Stimulated activated CD8-positive, alpha-beta memory T cell treated with anti-CD3 and anti-CD28 coated beads, Interleukin-4, amount 100 ng/mL, for 1 hour (primary cell): ENCODE results near the gene TGIF2.
"Not testable (repeated sequence)": the region's sequence is repeated elsewhere in the genome, so short reads cannot be mapped to it uniquely, and the experiment has no call there.

Experiments used
- DNase-seq, 2 donors: peaks; one replicate each; pipeline ENCODE4 v3.0.0-alpha.2; 2020; ENCODE audit warnings: low read depth in 2 of 2, low spot score in 1 of 2

TGIF2 gene

DNA sequence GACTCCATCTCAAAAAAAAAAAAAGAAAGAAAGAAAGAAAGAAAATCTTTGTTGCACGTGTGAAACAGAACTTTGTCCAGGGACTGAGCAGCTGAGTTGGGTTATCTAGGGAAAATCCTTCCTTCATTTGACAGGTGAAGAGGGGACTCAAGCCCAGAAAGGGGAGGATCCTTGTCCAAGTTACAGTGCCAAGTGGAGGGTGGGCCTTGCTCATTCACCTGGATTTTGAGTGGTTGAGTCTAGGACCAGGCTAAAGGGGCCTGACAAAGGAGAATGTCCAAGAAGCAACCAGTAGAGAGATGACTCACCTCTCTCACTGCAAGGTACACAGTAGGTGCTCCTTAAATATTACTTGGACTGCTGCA lies 2.7 kb downstream of the TGIF2 start:
- no peak for DNase-seq

DNA sequence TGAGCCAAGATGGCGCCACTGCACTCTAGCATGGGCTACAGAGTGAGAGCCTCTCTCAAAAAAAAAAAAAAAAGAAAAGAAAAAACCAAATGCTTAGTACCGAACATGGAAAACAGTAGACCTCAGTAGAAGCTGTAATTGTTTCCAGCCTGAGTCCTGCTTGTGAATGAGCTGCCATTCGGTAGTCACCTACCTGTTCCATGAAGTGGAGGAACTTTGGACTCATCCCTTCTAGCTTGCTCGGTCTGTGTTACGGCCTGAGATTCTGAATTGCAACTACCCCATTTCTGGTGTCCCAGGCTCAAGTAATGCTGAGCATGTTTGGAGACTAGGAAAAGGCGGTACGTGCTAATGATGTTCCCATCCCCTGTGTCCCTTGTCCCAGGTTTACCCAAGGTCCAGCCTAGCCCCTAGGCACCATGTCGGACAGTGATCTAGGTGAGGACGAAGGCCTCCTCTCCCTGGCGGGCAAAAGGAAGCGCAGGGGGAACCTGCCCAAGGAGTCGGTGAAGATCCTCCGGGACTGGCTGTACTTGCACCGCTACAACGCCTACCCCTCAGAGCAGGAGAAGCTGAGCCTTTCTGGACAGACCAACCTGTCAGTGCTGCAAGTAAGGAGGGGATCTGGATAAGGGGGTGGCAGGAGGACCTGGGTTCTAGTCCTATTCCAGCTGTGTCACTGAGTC lies 5.1 kb downstream of the TGIF2 start:
- DNase-seq, result no peak

DNA sequence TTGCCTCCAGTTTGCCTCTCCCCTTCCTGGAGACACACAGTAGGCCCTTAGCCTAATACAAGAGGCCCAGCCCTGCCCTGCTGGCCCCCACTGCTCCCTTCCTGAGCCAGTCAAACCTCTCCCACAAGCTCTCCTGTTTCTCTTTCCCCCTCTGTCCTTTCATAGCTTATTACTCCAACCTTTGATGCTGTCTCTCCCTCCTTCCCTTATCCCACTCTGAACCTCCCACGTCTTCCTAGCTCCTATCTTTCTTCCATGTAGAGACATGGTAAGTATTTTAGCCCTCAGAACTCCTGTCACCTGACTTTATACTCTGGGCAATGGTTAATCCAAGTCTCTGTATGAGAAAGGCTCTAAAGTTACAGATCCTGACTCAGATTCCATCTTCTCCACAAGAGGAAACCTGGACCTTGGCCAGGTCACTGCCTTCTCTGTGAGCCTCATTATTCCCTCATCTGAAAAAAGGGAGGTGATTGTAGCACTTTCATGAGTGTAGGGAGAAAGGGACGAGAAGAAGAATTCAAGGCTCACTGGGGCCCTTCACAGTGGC lies 6.7 kb downstream of the TGIF2 start:
- DNase-seq, result no peak

DNA sequence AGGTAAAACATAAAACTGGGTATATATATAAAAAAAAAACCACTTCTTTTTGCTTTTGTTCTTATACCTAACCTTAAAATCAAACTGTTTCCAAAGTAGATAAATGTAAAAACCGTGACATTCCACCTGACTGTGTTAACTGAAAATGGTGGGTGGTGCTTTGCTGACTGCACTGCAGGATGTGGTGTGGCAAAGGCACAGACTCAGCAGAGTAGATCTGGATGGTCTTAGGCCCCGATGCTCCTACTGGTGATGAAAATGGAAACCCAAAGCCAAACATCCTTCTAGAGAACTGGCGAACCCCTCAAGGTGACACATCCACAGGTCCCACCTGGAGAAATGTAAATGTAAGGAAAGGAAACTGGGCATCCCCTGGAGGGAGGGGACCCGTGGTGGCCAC lies 8.9 kb downstream of the TGIF2 start:
- DNase-seq, result no peak

DNA sequence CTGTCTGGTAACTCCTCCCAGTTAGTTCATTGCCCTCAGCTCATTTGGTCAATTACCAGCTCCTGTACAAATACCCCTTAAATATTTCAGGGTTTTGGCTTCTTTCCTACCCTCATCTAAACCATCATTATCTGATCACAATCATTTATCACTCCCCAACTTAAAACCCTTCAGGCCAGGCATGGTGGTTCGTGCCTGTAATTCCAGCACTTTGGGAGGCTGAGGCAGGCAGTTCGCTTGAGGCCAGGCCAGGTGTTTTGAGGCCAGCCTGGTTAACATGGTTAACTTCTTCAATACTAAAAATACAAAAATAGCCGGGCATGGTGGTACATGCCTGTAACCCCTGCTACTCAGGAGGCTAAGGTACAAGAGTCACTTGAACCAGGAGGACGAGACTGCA lies 9.4 kb downstream of the TGIF2 start:
- no peak for DNase-seq

DNA sequence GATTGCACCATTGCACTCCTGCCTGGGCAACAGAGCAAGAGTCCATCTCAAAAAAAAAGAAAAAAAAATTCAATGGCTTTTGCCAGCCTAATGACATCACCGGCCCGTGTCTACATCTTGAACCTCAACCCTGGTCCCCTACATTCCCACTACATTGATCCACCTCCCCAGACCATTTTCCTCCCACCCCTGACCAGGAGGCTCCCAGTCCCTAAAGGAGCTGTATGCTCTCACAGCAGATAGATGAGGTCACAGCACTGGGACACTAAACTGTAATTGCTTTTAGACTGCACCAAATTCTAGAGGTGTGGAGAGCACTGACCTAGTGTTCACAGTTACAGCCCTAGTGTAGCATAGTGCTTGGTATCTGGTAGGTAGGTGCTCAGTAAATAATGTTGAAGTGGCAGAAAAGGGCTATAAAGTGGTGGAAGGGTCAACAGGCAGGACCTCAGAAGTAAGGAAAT lies 10.7 kb downstream of the TGIF2 start:
- DNase-seq, result no peak

DNA sequence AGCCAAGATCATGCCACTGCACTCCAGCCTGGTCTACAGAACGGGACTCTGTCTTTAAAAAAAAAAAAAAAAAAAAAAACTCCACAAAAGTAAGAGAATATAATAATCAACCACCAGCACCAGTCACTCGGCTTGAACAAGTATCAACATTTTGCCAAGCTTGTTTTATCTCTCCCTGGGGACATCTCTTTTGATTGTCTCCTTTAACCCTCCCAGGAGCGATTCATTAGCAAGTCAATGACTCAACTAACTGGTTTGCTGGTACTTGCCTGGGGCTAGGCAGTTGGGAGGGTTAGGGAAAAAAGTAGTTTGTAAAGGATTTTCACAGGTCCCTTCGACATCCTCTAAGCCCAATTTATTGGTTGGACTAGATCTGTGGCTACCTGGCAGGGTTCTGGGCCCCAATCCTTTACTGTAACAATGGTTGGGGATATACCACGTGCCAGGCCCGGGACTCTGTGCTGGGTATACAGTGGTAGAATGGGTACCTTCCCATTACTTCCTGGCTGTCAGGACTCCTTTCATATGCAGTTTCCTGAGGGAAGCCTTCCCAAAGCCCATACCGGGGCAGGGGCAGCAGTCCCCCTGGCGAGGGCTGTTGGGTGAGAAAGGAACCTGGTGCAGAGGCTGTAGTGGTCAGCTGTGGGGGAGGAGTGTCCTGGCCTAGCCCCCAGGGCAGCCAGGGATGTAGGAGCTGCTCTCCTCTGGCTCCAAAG lies 12.2 kb downstream of the TGIF2 start:
- no peak for DNase-seq

DNA sequence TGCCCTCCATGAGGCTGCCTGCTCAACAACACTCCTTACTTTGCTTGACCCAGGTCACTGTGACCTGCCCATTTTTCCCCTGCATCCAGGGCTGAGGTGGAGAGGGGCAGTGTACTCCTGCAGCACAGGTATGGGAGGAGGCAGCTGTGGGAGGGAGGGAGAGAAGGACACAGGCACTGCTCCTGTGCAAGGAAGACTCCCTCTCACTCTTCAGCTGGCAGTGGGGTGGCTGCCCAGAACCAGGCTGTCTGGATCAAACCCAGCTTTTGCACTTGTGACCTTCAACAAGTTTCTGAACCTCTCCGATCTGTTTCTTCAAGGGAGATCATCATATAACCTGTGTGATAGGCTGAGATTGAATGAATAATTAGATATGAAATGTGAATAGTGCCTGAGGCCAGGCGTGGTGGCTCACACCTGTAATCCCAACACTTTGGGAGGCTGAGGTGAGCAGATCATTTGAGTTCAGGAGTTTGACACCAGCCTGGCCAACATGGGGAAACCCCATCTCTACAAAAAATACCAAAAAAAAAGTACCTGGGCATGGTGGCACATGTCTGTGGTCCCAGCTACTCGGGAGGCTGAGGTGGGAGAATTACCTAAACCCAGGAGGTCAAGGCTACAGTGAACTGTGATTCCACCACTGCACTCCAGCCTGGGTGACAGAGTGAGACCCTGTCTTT lies 14.1 kb downstream of the TGIF2 start:
- DNase-seq, result no peak

DNA sequence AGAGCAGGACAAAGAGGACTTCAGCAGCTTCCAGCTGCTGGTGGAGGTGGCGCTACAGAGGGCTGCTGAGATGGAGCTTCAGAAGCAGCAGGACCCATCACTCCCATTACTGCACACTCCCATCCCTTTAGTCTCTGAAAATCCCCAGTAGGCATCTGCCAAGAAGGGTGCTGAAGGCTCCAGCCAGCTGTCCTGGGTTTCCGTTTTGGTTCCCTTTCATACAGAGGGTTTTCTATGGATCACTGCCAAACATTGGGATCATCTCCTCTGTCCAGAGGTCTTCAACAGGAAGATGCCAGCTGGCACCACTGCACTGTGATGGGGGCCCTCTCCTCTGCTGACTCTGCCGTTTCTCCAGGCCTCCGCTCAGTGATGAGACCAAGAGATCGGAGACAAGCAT lies 17.9 kb downstream of the TGIF2 start:
- no peak for DNase-seq

DNA sequence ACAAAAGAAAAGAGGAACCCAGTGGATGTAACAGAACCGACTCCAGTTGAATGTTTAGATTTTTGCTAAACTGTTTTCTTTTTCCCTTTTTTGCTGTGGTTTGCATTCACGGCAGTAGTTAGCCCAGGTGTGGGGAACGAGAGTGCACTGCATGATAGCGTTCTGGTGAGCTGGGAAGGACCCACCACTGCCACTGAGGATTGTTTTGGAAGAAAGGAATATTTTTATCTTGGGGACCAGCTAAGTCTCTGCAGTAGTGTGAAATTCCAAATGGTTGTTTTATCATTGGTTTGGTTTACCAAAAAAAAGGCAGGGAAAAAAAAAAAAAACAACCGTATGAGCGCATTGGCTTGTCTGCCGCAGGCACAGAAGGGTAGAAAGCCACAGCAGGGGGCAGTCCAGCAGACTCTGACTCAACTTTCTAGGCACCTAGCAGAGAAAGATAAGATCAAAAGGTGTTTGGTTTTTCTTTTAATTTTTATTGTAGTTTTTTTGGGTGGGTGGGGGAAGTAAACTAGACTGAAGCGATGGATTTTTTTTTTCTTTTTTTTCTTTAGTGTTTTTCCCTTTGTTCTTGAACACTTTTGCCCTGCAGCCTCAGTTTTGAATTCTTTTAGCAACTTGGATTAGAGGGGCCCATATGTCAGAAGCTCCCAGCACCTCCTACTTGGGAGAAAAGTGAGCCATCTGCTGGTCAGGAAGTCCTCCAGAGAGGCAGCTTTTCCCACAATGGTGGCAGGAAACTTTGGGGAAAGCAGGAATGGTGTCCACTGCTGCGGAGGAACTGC lies 18.7 kb downstream of the TGIF2 start:
- DNase-seq, result no peak

DNA sequence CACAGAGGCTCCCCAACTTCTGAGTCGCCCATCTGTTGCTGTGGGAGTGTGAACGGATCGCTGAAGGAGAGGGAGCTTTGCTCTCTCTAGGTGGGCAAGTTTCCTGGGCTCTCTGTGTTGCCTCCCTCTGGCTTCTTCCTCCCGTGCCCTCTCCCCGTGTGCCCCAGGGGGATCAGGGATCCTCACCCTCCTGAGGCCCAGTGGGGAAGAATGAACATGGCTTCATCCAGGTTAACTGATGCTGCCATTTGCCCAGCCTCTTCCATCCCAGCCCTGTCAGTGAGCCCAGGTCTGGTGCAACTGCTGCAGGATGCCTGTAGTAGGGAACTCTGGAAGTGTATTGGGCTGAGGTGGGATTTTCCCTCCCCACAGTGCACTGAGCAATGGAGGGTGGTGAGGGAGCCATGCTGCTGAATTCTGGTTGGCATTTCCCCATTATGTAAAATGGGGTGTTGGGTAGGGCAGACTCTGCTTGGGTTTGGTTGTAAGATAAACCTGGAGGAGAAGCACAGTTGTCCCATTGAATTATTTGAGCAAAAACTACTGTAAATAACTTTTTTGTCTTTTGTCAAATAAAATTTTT lies 20.0 kb downstream of the TGIF2 start:
- DNase-seq, result no peak

DNA sequence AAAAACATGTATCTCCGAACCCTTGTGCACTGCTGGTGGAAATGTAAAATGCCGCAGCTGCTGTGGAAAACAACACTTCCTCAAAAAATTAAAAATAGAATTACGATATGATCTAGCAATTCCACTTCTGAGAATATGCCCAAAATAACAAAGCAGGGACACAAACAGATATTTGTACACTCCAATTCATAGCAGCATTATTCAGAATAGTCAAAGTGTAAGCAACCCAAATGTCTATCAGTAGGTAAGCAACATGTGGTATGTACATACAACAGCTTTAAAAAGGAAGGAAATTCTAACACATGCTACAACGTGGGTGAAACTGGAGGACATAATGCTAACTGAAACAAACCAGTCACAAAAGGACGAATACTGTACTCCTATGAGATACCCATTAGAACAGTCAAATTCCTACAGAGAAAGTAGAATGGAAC lies 26.5 kb downstream of the TGIF2 start:
- no peak for DNase-seq

DNA sequence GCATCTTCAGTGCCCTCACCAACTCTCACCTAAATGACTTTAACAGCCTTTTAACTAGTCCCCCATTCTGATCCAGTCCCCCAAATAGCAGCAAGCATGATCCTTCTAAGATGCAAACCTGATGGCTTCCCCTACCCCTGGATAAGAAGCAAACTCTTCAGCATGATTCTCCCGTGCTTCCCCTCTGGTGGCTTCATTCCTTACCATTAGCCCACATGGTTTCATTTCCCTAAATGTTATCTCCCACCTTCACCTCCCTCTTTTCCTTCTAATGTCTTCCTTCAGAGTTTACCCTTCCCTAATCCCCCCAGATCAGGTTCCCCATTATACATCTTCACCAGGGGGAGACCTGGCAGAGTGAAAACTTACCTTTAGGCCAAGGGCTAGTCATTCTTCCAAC lies 28.1 kb downstream of the TGIF2 start:
- no peak for DNase-seq

DNA sequence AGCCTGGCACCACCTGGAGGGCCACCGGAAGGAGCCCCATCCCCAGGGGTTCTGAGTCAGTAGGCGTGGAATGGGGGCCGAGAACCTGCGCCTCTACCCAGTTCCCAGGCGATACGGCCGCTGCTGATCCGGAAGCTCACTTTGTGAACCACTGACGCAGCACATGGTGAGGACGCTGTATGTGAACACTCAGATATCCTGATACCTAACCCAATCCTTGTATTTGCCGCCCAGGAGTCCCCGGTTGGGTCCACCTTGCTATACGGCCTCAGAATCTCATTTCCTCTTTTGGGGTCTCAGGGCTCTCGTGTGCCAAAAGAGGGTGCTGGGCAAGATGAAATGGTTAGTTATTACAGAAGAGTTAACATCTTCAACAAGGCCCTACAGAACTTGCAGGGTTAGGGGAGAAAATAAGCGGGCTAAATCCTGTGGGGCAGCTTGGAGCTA lies 31.6 kb downstream of the TGIF2 start:
- no peak for DNase-seq

DNA sequence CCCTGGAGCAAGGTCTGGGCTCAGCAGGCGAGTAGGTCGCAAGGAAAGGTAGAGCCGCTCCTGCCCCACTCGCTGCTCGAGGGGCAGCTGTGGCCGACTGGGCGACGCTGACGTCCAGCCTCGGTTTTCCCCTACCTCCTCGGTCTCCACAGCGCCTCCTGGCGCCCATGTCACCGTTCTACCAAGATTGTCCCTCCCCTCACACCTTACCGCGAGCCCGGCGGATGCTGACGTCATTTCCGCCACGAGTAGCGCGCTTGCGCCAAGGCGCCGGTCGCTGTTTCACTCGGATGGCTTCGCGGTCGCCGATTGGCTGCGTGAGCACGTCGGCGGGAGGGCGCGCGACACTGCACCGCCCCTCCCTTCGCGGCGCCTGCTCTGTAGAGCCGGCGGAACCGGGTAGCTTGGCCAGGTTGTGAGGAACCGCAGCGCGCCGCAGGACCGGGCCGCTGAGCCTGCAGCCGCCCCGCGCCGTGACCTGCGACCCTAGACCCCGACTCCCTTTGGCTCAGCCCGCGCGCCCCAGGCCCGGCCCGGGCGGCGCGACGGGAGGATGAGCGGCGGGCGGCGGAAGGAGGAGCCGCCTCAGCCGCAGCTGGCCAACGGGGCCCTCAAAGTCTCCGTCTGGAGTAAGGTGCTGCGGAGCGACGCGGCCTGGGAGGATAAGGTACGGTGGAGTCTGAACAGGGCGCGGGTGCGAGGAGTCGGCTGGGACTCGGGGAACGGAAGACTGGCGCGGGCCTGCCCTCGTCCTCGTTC lies 32.2 kb downstream of the TGIF2 start, which contains the start of gene RAB5IF:
Gene RAB5IF, plus strand, starts transcription at position 381 of the 759 bp plus-strand sequence. Its CDS starts 173 bp downstream, at position 554.
- DNase-seq, result peak; percentile 97 to 99

DNA sequence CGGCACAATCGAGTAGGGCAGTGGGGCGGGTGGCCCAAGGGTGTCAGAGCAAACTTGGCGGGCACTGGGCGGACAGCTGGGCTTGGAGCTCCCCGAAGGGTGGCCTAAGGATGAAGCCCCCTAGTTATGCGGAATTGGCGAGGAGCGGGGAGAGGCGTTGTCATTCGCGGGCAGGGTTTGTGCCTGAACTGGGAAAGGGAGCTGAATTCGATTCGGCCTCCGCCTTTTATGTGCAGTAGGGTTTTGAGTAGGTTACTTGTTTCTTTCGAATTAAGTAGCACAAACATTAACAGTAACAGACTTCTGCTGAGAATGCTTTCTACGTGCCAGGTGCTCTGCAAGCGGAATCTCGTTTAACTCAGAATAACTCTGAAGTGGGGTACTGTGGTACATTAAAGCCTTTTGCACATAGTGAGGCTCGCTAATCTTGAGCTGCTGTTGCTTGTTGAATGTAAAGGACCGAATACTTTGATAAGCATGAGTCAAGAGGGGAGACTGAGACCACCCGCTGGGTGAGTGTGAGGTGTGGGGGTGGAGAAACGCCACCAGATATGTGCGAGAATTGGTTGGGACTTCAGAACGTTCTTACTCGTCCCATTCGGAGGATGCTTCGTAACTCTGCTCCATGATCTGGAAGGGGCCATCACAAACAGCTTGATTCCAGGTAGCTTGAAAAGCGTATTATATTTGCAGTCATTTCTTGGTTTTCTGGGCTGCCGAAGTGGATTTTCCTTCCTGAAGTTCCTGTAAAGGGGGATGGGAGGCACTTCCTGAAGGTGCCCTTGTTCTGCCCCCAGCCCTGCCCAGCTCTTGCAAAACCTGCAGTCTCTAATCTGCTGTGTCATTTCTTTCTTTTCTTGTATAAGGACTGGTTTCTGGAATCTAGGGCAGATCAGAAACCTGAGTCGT lies 33.0 kb downstream of the TGIF2 start:
- DNase-seq, result no peak

DNA sequence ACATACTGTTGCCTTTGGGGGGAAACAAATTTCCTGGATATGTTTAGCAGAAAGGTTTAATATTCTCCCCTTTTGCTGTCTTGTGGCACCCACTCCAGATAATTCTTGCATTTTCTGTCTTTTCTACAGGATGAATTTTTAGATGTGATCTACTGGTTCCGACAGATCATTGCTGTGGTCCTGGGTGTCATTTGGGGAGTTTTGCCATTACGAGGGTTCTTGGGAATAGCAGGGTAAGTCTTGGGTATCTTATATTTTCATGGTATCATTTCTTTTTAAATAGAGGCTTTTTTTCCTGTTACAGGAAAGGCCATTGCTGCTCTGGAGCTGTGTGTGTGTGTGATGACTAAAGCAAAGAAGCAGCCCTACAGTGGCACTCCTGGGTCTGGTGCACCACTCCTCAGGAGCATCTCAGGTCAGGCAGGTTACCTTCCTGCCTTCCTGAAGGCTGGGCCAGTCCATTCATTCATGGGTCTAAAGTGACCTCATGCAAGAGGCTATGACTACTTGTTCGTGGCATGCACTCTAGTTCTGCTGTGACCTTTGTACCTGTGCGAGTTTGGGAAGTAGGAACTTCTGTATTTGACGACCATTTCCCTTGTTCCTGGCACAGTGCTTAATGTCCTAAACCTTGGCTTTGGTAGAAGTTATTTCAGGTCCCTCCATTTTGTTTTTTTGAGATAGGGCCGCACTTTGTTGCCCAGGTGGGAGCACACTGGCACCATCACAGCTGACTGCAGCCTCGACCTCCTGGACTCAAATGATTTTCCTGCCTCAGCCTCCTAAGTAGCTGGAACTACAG lies 34.4 kb downstream of the TGIF2 start:
- DNase-seq, result no peak

DNA sequence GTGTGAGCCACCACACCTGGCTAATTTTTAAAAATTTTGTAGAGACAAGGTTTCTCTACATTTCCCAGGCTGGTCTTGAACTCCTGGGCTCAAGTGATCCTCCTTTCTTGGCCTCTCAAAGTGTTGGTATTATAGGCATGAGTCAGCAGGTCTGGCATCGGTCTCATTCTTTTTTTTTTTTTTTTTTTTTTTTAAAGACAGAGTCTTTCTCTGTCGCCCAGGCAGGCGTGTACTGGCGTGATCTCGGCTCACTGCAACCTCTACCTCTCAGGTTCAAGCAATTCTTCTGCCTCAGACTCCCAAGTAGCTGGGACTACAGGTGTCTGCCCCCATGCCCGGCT lies 35.0 kb downstream of the TGIF2 start:
- not testable (repeated sequence) for DNase-seq
